HCT116 (cell line): ENCODE results near the gene FOXK1. TPM values are rescaled to one million over a fixed set of nuclear protein-coding genes. Genes with fewer than 3 reads are reported as not detected.

Source experiments
- ATAC-seq: fragments of 200-7000 bp; cut with Tn5 transposase; 2 replicates; pipeline ENCODE4 v1.9.1; 2020; ENCODE audit warnings: mild to moderate bottlenecking, moderate library complexity
- BruUV-seq: library from RNA; stranded (reverse); fragments of 400-500 nt; replicated peaks from 2 replicates; lab custom pipeline; 2021; lab: Mats Ljungman, UMichigan
- CTCF ChIA-PET: fragments of 300-600 bp; sonication (Branson Sonifier 250); formaldehyde crosslinking; loops from one replicate; lab custom pipeline; 2021; ENCODE audit warnings: antibody characterized with exemption; lab: Charles Lee
- POLR2A ChIA-PET: fragments of 300-600, 350-600 bp; sonication (Branson Sonifier 250); formaldehyde crosslinking; loops from one replicate; lab custom pipeline; 2021; ENCODE audit warnings: antibody characterized with exemption; lab: Charles Lee
- RAD21 ChIA-PET, 2 experiments: fragments of 300-600 bp; sonication (Branson Sonifier 250); formaldehyde crosslinking; loops; one replicate each; lab custom pipeline; 2023; ENCODE audit warnings: low total read pairs in 2 of 2; ENCODE audit not compliant: uncharacterized antibody in 2 of 2, unreplicated experiment in 2 of 2, low non-redundant PET in 1 of 2; lab: Charles Lee
- DNase-seq: peaks from one replicate; pipeline ENCODE4 v3.0.0-alpha.2; 2010; ENCODE audit warnings: low read depth, low spot score
- H2AFZ ChIP-seq: fragments of 200-600 bp; shearing (Covaris generic), sonication (generic); 2 replicates; pipeline ENCODE4 v1.6.1; 2017; ENCODE audit warnings: low read depth, mixed run types, mixed read lengths, antibody characterized with exemption, low read length; ENCODE audit not compliant: poor library complexity, severe bottlenecking
- H3K27ac ChIP-seq: 2 replicates; pipeline ENCODE4 v1.5.1; 2012; ENCODE audit warnings: low read depth, low read length
- H3K27me3 ChIP-seq: fragments of 200-600 bp; sonication (generic); 2 replicates; pipeline ENCODE4 v1.6.1; 2016; ENCODE audit warnings: mixed run types, low read length, mixed read lengths; ENCODE audit not compliant: insufficient read depth
- H3K36me3 ChIP-seq, 2 experiments: fragments of 200-500 bp in 1 of 2; fragments of 200-600 bp in 1 of 2; sonication (Bioruptor generic) in 1 of 2; sonication (generic) in 1 of 2; 2 replicates each; pipeline versions ENCODE4 v1.5.1 to v1.6.1; 2014 to 2016; ENCODE audit warnings: low read length in 2 of 2, inconsistent platforms in 1 of 2, mixed read lengths in 1 of 2, mixed run types in 1 of 2; ENCODE audit not compliant: insufficient read depth in 2 of 2, control insufficient read depth in 1 of 2
- H3K4me1 ChIP-seq, 2 experiments: fragments of 200-600 bp in 1 of 2; sonication (generic) in 1 of 2; 2 replicates each; pipeline versions ENCODE4 v1.5.1 to v1.6.1; 2012 to 2017; ENCODE audit warnings: low read length in 2 of 2, inconsistent platforms in 1 of 2, mild to moderate bottlenecking in 1 of 2, mixed read lengths in 1 of 2, mixed run types in 1 of 2, moderate library complexity in 1 of 2; ENCODE audit not compliant: insufficient read depth in 2 of 2, control insufficient read depth in 1 of 2
- H3K4me2 ChIP-seq: fragments of 200-600 bp; sonication (generic); 2 replicates; pipeline ENCODE4 v1.6.1; 2017; ENCODE audit warnings: mixed run types, low read length, mixed read lengths
- H3K4me3 ChIP-seq, 2 experiments: fragments of 200-600 bp in 1 of 2; sonication (generic) in 1 of 2; replicated peaks in 1 of 2; 2 replicates each; pipeline ENCODE4 v1.5.1; 2011 to 2016; ENCODE audit warnings: low read length in 2 of 2, control low read depth in 1 of 2, low read depth in 1 of 2, mild to moderate bottlenecking in 1 of 2, mixed read lengths in 1 of 2, mixed run types in 1 of 2
- H3K79me2 ChIP-seq: fragments of 200-600 bp; sonication (generic); 2 replicates; pipeline ENCODE4 v1.6.1; 2017; ENCODE audit warnings: mild to moderate bottlenecking, mixed run types, low read length, moderate library complexity, mixed read lengths; ENCODE audit not compliant: insufficient read depth
- H3K9ac ChIP-seq: fragments of 200-600 bp; sonication (generic); 2 replicates; pipeline ENCODE4 v1.6.1; 2016; ENCODE audit warnings: low read length, mixed read lengths
- H3K9me2 ChIP-seq: fragments of 200-600 bp; sonication (generic), shearing (Covaris generic); 2 replicates; pipeline ENCODE4 v1.6.1; 2017; ENCODE audit warnings: mixed run types, mild to moderate bottlenecking, moderate library complexity; ENCODE audit not compliant: insufficient read depth
- H3K9me3 ChIP-seq, 2 experiments: fragments of 200-500 bp in 1 of 2; fragments of 200-600 bp in 1 of 2; sonication (Bioruptor generic) in 1 of 2; sonication (generic) in 1 of 2; 2 replicates each; pipeline ENCODE4 v1.6.1; 2014 to 2017; ENCODE audit warnings: low read length in 2 of 2, mixed read lengths in 2 of 2, inconsistent platforms in 1 of 2, low read depth in 1 of 2, mild to moderate bottlenecking in 1 of 2, mixed run types in 1 of 2, moderate library complexity in 1 of 2; ENCODE audit not compliant: control insufficient read depth in 1 of 2, insufficient read depth in 1 of 2
- H4K20me1 ChIP-seq: fragments of 200-600 bp; sonication (generic), shearing (Covaris generic); 2 replicates; pipeline ENCODE4 v1.6.1; 2017; ENCODE audit warnings: mixed run types, mild to moderate bottlenecking, moderate library complexity; ENCODE audit not compliant: insufficient read depth
- CBX3 ChIP-seq: IDR thresholded peaks from 2 replicates; pipeline ENCODE4 v1.6.1; 2012; ENCODE audit warnings: low read depth
- EGR1 ChIP-seq: IDR thresholded peaks from 2 replicates; pipeline ENCODE4 v1.6.1; 2012; ENCODE audit warnings: low read depth
- JUND ChIP-seq: IDR thresholded peaks from 2 replicates; pipeline ENCODE4 v1.6.1; 2012
- SIN3A ChIP-seq: IDR thresholded peaks from 2 replicates; pipeline ENCODE4 v1.6.1; 2012; ENCODE audit warnings: low read depth
- SP1 ChIP-seq: IDR thresholded peaks from 2 replicates; pipeline ENCODE4 v1.6.1; 2012; ENCODE audit warnings: low read depth
- SRF ChIP-seq: IDR thresholded peaks from 2 replicates; pipeline ENCODE4 v1.6.1; 2012; ENCODE audit warnings: low read depth
- TCF7L2 ChIP-seq: IDR thresholded peaks from 2 replicates; pipeline ENCODE4 v1.7.0; 2011; ENCODE audit warnings: borderline replicate concordance, inconsistent platforms; ENCODE audit not compliant: insufficient read depth, insufficient read length; ENCODE audit errors: extremely low read depth
- ZFX ChIP-seq: fragments of 450-650 bp; IDR thresholded peaks from 2 replicates; pipeline ENCODE4 v1.6.1; 2017
- ZNF274 ChIP-seq: fragments of 200-500 bp; sonication (Bioruptor generic); IDR thresholded peaks from 2 replicates; pipeline ENCODE4 v1.6.1; 2014; ENCODE audit warnings: mild to moderate bottlenecking, low read depth, low read length, inconsistent platforms
- intact Hi-C: fragments of 100-400 bp; cut with micrococcal nuclease; formaldehyde crosslinking; loops from 2 replicates; pipeline ENCODE4 v1.10.0; 2022
- total RNA-seq: library from RNA; stranded (reverse); gene quantifications from one replicate; pipeline ENCODE4 v1.2.1, GENCODE V29; 2021; ENCODE audit not compliant: unreplicated experiment
- TF ChIP-seq, protein P1 (sequence below): IDR thresholded peaks from 2 replicates; pipeline ENCODE4 v1.6.1; 2011; ENCODE audit warnings: mild to moderate bottlenecking, low read length, moderate library complexity; ENCODE audit not compliant: insufficient replicate concordance; ENCODE audit errors: extremely low read depth
- TF ChIP-seq, protein P2 (sequence below): IDR thresholded peaks from 2 replicates; pipeline ENCODE4 v1.6.1; 2012
- TF ChIP-seq, protein P3 (sequence below): IDR thresholded peaks from 2 replicates; pipeline ENCODE4 v1.6.1; 2012; ENCODE audit warnings: low read depth

FOXK1 gene
- total RNA-seq, 1 experiment from 2014 or later = 60.5 TPM

DNA sequence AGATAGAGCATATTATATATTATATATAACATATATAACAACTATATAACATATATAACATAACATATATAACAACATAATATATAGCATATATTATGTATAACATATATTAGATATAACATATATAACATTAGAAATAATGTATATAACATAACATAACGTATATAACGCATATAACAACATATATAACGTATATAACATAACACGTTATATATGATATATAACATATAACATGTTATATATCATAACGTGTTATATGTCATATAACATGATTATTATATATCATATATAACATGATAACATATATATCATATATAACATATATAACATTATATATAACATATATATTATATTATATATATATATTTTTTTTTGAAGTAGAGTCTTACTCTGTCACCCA is 97.0 kb downstream of the FOXK1 start:
- Histone ChIP-seq H3K36me3 (peaks cover 0 to 2% of the 10 kb centered on the region in 2 experiments; a peak in 1 of 4 replicates), H3K4me3 (no peak overlapping the region), H3K9me2 (no peaks in the 10 kb centered on the region), H3K4me2 (no peak overlapping the region), H3K4me1 (peaks cover 5 to 15% of the 10 kb centered on the region in 2 experiments; a peak in 3 of 4 replicates), H3K9me3 (no peaks in the 10 kb centered on the region), H3K27ac (no peak overlapping the region), H3K9ac (no peak overlapping the region), H3K27me3 (no peaks in the 10 kb centered on the region), H3K79me2 (peaks cover 27% of the 10 kb centered on the region), H2AFZ (no peak overlapping the region), H4K20me1 (no peaks in the 10 kb centered on the region)
- TF ChIP-seq, protein P1, sequence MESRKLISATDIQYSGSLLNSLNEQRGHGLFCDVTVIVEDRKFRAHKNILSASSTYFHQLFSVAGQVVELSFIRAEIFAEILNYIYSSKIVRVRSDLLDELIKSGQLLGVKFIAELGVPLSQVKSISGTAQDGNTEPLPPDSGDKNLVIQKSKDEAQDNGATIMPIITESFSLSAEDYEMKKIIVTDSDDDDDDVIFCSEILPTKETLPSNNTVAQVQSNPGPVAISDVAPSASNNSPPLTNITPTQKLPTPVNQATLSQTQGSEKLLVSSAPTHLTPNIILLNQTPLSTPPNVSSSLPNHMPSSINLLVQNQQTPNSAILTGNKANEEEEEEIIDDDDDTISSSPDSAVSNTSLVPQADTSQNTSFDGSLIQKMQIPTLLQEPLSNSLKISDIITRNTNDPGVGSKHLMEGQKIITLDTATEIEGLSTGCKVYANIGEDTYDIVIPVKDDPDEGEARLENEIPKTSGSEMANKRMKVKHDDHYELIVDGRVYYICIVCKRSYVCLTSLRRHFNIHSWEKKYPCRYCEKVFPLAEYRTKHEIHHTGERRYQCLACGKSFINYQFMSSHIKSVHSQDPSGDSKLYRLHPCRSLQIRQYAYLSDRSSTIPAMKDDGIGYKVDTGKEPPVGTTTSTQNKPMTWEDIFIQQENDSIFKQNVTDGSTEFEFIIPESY = no peak
- no peak for TF ChIP-seq EGR1
- no peak for TF ChIP-seq JUND
- no peak for TF ChIP-seq SP1
- intact Hi-C loops = no loop called here
- no peak for DNase-seq
- no peak for ATAC-seq
- no TSS peak for BruUV-seq
- ChIA-PET RAD21 (no interaction called here), POLR2A (no interaction called here), CTCF (no interaction called here)

DNA sequence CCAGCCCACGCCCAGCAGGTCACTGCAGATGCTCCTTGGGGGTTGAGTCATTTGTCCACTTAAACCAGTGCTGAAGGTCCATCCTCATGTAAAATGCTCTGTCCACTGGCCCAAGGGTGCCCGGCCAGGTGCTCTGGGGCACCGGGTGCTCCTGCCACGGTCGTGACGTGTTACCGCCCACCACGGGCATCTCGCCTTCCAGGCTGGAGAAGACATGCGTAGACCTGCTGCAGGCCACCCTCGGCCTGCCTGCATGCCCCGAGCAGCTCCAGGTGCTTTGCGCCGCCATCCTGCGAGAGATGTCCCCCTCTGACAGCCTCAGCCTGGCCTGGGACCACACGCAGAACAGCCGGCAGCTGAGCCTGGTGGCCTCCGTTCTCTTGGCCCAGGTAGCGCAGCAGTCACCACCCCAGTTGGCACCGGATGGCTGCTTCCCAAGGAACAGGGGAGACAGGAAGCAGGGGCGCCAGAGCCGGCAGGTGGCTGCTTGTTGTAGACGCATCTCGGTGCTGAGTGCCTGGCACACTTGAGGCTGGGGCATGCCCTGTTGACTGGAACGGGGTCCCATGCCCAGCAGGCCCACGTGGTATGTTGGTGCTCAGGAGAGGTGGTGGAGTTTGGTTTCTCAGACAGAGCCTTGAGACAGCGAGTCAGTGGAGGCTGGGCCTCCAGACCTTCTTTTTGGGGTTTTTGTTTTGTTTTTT is 99.4 kb downstream of the FOXK1 start:
- ATAC-seq (no peak), DNase-seq (no peak)
- Histone ChIP-seq H3K79me2 (peaks cover 16% of the 10 kb centered on the region), H3K36me3 (peaks cover 0 to 2% of the 10 kb centered on the region in 2 experiments; a peak in 1 of 4 replicates), H3K4me1 (peaks cover 0 to 2% of the 10 kb centered on the region in 2 experiments; a peak in 3 of 4 replicates), H3K27me3 (no peaks in the 10 kb centered on the region), H3K4me3 (no peak overlapping the region), H3K9me2 (no peaks in the 10 kb centered on the region), H3K9ac (no peak overlapping the region), H3K9me3 (no peaks in the 10 kb centered on the region), H3K4me2 (no peak overlapping the region), H4K20me1 (no peaks in the 10 kb centered on the region), H3K27ac (no peak overlapping the region), H2AFZ (no peak overlapping the region)
- CTCF ChIA-PET = no interaction called here
- POLR2A ChIA-PET = no interaction called here
- BruUV-seq = no TSS peak
- intact Hi-C loops = no loop called here
- RAD21 ChIA-PET = no interaction called here
- TF ChIP-seq SRF (no peak), SP1 (no peak), ZFX (no peak), CBX3 (no peak), JUND (no peak), SIN3A (no peak), EGR1 (no peak), TCF7L2 (no peak), ZNF274 (no peak)
- TF ChIP-seq, protein P2, sequence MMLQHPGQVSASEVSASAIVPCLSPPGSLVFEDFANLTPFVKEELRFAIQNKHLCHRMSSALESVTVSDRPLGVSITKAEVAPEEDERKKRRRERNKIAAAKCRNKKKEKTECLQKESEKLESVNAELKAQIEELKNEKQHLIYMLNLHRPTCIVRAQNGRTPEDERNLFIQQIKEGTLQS = no peak
- TF ChIP-seq, protein P3, sequence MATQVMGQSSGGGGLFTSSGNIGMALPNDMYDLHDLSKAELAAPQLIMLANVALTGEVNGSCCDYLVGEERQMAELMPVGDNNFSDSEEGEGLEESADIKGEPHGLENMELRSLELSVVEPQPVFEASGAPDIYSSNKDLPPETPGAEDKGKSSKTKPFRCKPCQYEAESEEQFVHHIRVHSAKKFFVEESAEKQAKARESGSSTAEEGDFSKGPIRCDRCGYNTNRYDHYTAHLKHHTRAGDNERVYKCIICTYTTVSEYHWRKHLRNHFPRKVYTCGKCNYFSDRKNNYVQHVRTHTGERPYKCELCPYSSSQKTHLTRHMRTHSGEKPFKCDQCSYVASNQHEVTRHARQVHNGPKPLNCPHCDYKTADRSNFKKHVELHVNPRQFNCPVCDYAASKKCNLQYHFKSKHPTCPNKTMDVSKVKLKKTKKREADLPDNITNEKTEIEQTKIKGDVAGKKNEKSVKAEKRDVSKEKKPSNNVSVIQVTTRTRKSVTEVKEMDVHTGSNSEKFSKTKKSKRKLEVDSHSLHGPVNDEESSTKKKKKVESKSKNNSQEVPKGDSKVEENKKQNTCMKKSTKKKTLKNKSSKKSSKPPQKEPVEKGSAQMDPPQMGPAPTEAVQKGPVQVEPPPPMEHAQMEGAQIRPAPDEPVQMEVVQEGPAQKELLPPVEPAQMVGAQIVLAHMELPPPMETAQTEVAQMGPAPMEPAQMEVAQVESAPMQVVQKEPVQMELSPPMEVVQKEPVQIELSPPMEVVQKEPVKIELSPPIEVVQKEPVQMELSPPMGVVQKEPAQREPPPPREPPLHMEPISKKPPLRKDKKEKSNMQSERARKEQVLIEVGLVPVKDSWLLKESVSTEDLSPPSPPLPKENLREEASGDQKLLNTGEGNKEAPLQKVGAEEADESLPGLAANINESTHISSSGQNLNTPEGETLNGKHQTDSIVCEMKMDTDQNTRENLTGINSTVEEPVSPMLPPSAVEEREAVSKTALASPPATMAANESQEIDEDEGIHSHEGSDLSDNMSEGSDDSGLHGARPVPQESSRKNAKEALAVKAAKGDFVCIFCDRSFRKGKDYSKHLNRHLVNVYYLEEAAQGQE = no peak
